ENCODE measurements around the gene IL17B.
A peak's percentile ranks its signal among the peaks of the same experiment; 100 is the strongest.

Gene IL17B

GRCh38 chr5:149357370-149358293 lies 21.5 kb downstream of the IL17B start, which contains the start of gene PCYOX1L:
TSS of gene PCYOX1L (plus strand) at chr5:149358046. CDS start at chr5:149358069, 23 bp downstream.
- peak; percentile 90 for DNase-seq (ENCODE audit: low spot score)

- no peak for DNase-seq (ENCODE audit: low spot score)
These were observed 22.7 kb downstream of the IL17B start for GRCh38 chr5:149356391-149356790.

GRCh38 chr5:149355688-149356087 lies 23.4 kb downstream of the IL17B start:
- no peak for DNase-seq (ENCODE audit: low spot score)

DNA sequence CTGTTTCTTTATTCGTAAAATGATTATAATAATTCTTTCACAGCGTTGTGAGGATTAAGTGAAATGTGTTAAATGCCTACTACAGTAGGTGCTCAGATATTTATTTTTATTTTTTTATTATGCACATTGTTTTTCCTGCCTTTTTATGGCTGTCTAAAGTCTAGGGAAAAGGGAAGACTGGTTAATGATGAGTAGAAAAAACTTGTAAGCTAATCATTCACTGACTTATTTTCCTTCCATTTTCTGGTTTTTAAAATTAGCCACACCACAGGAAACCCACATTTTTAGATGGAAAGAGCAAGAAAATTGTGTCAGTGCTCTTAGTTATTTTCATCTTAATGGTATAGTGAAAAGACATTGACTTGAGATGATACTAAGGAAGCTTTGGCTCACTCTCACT lies 25.2 kb downstream of the IL17B start:
- DNase-seq (ENCODE audit: low spot score) = no peak

GRCh38 chr5:149352169-149352568 lies 26.9 kb downstream of the IL17B start:
- no peak for DNase-seq (ENCODE audit: low spot score)

DNA sequence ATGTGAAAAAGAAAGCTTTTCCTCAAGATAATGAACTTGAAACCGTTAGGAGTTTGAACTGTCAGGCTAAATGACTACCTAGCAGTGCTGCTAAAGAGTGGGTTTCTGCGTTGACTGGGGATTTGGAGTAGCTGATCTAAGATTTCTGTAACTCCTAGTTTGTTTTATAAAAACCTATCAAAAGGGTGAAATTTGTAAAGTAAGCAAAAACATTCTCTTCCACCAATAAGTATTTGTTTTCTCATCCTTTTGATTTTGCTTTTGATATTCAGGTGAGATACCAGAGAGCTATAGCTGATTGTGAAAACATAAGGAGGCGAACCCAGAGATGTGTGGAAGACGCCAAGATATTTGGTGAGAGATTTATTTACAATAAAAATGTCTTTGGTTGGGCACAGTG lies 29.7 kb downstream of the IL17B start:
- no peak for DNase-seq (ENCODE audit: low spot score)

- DNase-seq (ENCODE audit: low spot score) = no peak
These were observed 30.6 kb downstream of the IL17B start for GRCh38 chr5:149348518-149348917.

- no peak for DNase-seq (ENCODE audit: low spot score)
These were observed 33.2 kb downstream of the IL17B start for GRCh38 chr5:149345892-149346222.

DNA sequence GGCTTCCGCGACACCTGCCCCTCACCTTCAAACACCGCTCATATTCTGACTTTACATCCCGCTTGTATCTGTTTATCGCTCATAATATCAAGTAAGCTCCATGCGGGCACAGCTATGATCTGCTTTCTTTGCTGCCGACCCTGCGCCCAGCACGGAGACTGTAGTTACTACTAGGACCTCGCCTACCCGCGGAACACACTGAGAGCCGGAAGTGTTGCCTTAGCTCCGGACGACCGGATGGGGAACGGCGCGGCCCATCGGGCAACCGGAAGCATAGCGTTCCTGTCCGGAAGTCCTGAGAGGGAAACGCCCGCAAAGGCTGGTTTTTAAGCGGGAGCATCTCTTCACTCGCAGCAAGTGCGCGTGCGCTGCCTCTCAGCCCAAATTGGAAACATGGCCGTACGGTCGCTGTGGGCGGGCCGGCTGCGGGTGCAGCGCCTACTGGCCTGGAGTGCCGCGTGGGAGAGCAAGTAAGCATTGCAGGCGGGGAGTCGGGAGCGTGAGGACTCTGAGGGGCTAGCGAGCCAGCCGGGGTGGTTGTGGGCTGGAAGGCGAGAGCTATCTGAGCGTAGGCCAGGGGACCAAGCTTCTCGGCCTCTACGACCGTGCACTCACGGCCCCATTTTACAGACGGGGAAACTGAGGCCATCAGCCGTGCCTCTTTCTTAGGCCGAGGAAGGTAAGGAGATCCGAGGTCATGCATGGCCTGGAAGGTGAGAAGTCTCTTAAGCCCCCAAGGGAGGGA lies 33.8 kb downstream of the IL17B start, which contains the start of gene GRPEL2:
Gene GRPEL2, plus strand, starts transcription at position 353 of the 745 bp plus-strand sequence. Its CDS starts 41 bp downstream, at position 394.
- DNase-seq (ENCODE audit: low spot score) = peak; percentile 83

GRCh38 chr5:149344151-149344550 lies 34.9 kb downstream of the IL17B start:
- DNase-seq (ENCODE audit: low spot score) = no peak

DNA sequence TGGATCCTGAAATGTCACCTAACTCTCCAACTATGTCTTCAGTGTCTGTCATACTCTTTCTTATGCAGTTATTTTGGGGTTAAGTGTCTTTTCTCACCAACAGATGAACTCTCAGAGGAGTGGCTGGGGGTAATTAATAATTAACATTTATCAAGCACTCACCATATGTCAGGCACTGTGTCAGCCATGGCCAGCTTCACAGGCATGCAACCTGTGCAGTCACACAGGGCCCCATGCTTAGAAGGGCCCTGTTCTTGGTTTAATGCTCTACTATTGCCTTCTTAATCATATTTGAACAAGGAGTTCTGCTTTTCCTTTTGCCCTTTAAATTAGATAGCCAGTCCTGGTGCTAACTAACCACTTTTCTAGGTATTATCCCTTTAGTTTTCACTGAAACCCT lies 37.2 kb downstream of the IL17B start:
- no peak for DNase-seq (ENCODE audit: low spot score)

- DNase-seq (ENCODE audit: low spot score) = no peak
These were observed 38.2 kb downstream of the IL17B start for GRCh38 chr5:149340920-149341319.

- no peak for DNase-seq (ENCODE audit: low spot score)
These were observed 40.7 kb downstream of the IL17B start for GRCh38 chr5:149338364-149338763.

GRCh38 chr5:149337736-149338135 lies 41.4 kb downstream of the IL17B start:
- DNase-seq (ENCODE audit: low spot score) = no peak

DNA sequence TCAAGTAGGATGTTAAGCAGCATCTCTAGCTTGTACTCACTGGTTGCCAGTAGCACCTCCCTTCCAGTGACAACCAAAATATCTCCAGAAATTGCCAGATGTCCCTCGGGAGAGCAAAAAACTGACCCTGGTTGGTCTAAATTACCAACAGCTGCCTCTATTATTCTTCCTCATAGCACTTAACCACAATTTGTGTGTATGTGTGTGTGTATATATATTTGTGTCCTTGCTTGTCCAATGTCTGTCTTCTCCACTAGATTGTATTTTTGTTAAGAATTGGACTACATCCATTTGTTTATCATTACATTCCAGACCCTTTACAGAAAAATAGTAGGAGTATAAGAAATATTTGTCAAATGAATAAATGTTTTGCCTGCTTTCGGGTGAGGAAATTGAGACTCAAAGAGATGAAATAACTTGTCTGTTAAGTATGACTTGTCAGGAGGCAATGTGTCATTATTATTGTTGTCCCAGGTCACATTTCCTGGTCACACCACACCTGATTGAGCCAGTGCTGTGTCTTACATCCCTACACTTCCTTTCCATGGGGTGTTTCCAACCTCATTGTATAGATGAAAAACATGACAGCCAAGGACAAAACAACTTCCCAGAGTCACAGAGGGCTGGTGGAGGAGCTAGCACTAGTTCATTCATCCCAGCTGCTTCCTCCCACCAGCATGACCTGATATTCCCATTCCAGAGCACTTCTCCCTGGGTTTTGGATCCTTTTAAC lies 45.2 kb downstream of the IL17B start:
- DNase-seq (ENCODE audit: low spot score) = no peak

DNA sequence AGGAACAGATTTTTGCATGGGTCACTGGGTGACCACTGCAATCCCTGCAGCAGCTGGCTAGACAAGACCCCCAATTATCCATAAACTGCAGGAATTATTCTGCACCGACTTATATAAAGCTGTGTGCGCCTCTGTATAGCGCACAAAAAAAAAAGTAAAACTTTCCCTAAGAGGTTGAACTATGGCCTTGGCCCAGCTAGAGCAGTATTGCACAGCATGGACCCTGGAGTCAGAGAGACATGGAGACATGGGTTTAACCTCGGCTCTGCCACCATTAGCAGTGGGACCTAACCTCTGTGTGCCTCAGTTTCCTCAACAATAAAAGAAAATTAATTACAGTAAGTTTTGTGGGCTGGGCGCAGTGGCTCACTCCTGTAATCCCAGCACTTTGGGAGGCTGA lies 50.9 kb downstream of the IL17B start:
- no peak for DNase-seq (ENCODE audit: low spot score)

GRCh38 chr5:149326611-149327010 lies 52.5 kb downstream of the IL17B start:
- DNase-seq (ENCODE audit: low spot score) = no peak

- no peak for DNase-seq (ENCODE audit: low spot score)
These were observed 53.2 kb downstream of the IL17B start for GRCh38 chr5:149325894-149326293.

GRCh38 chr5:149325166-149325735 lies 53.8 kb downstream of the IL17B start:
- no peak for DNase-seq (ENCODE audit: low spot score)

DNA sequence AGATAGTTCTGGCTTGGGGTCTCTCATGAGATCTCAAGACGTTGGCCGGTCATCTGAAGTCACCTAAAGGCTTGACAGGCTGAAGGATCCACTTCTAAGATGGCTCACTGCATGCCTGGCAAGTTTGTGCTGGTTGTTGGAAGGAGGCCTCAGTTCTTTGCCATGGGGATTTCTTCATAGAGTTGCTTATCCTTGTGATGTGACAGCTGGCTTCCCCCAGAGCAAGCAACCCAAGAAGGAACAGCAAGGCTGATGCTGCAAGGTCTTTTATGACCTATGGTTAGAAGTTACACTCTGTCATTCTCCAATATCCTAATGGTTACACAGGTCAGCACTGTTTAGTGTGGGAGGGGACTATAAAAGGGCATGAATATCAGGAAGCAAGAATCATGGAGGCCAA lies 54.5 kb downstream of the IL17B start:
- no peak for DNase-seq (ENCODE audit: low spot score)
